T-helper 2 cell treated with Interferon-gamma antibody and Interleukin-4, amounts not matched to agents 5 μg/mL and 100 μg/mL, for 36 hours (primary cell): ENCODE data around the gene DDI2.
"Not testable (repeated sequence)": the region's sequence is repeated elsewhere in the genome, so short reads cannot be mapped to it uniquely, and the experiment has no call there.

Source experiments
- DNase-seq: peaks from one replicate; pipeline ENCODE4 v3.0.0; 2021; ENCODE audit warnings: low spot score
- H3K27ac Mint-ChIP-seq: one replicate; pipeline ENCODE4 v1.8.0; 2021; ENCODE audit warnings: mild to moderate bottlenecking, mixed read lengths
- H3K27me3 Mint-ChIP-seq: one replicate; pipeline ENCODE4 v1.8.0; 2021; ENCODE audit warnings: low read depth, mixed read lengths
- H3K36me3 Mint-ChIP-seq: one replicate; pipeline ENCODE4 v1.8.0; 2021; ENCODE audit warnings: low read depth, mixed read lengths
- H3K4me1 Mint-ChIP-seq: one replicate; pipeline ENCODE4 v1.8.0; 2021; ENCODE audit warnings: low read depth, mixed read lengths
- H3K4me3 Mint-ChIP-seq: one replicate; pipeline ENCODE4 v1.8.0; 2022; ENCODE audit warnings: mild to moderate bottlenecking, moderate library complexity, mixed read lengths
- H3K9me3 Mint-ChIP-seq: one replicate; pipeline ENCODE4 v1.8.0; 2021; ENCODE audit warnings: mixed read lengths

Gene DDI2

DNA sequence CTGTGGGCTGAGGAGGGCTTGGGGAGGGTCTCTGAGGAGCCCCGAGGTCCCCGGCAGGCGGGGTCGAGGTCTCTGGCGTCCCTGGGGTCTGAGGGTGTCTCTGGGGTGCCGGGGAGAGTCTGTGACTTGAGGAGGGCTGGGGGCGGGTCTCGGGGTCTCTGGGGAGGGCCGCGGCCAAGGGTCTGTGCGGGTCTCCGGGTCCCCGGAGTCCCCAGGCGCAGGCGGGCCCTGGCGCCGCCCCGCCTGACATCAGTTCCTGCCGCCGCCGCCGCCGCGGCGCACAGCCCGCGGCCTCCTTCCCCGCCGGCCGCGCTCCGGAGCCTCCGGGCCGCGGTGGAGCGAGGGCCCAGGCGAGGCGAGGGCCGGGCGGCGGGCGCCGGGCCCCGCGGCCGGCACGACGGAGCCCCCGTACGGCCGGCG lies 66.8 kb downstream of the DDI2 start, which contains the start of gene PLEKHM2:
Gene PLEKHM2 (plus strand): TSS at position 279 of the 420 bp plus-strand sequence. CDS start 239 bp downstream, outside the sequence.
- Mint-ChIP-seq H3K4me3 (peak within 1 kb of the TSS; percentile 90), H3K27ac (peak within 1 kb of the TSS; percentile 90), H3K9me3 (no peaks in the 10 kb centered on the region)

DNA sequence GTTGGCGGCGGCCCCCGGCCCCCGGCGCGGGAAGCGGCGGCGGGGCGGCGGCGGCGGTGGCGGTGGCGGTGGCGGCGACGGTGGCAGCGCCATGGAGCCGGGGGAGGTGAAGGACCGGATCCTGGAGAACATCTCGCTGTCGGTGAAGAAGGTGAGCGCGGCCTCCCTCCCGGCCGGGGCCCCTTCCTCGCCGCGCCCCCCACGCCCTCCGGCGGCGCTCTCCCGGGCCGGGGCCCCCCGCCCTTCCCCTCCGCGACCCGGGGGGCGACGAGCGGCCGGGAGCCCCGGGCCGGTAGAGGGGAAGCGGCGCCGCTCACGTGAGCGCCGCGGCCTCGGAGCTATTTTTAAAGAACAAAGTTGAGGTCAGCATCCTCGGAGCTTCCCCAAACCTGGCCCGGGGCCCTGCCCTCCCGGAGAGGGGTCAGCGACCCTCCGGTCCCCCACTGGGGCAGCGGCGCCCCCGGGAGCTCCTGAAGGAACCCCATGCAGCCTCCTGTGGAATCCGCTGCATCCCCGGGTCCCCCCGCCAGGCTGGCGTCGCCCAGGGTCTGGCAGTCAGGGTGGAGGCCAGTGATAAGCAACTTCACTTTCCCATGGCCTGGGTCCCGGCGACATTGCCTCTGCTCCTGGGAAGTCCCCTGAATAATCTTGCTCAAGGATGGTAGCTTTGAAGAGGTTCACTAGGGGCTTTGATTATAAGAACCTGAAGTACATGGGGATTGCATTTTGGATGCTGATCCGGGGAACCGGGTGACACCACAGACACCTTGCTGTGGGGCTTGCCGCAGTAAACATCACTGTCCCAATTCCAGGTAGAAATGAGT lies 67.4 kb downstream of the DDI2 start:
- Mint-ChIP-seq H3K27ac (peak overlapping the region; percentile 90), H3K27me3 (no peaks in the 10 kb centered on the region), H3K9me3 (no peaks in the 10 kb centered on the region), H3K36me3 (peaks cover 12% of the 10 kb centered on the region), H3K4me1 (peaks cover 27% of the 10 kb centered on the region), H3K4me3 (peak overlapping the region; percentile 90)
- peak; percentile 16 for DNase-seq

More for the DNA sequence above, 66.8 kb downstream of the DDI2 start, which contains the start of gene PLEKHM2:
- H3K27me3 Mint-ChIP-seq, result no peaks in the 10 kb centered on the region
- H3K36me3 Mint-ChIP-seq, result peaks cover 12% of the 10 kb centered on the region
- peaks cover 27% of the 10 kb centered on the region for H3K4me1 Mint-ChIP-seq
- DNase-seq, result peak; percentile 31

DNA sequence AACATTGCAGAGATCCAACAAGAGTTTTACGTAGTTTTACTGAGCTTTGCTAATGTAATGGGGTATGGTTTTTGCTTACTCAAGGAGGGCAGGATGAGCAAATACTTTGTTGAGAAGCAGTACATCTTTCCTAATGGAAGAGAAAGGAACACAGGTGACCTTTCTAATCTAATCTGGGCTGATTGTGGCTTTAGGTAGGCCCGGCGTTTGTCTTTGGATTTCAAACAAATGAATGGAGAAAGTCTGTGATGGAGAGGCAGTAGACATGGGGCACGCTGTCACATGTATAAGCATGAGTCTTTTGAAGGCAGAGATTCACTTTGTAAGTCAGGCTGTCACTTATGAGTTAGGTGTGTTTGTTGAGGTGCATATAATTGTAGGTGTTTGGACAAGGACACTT lies 68.6 kb downstream of the DDI2 start:
- Mint-ChIP-seq H3K27ac (peak overlapping the region; percentile 90), H3K9me3 (no peaks in the 10 kb centered on the region), H3K27me3 (no peaks in the 10 kb centered on the region), H3K36me3 (peaks cover 12% of the 10 kb centered on the region), H3K4me3 (peak overlapping the region; percentile 90), H3K4me1 (peaks cover 26% of the 10 kb centered on the region)
- DNase-seq, result no peak

DNA sequence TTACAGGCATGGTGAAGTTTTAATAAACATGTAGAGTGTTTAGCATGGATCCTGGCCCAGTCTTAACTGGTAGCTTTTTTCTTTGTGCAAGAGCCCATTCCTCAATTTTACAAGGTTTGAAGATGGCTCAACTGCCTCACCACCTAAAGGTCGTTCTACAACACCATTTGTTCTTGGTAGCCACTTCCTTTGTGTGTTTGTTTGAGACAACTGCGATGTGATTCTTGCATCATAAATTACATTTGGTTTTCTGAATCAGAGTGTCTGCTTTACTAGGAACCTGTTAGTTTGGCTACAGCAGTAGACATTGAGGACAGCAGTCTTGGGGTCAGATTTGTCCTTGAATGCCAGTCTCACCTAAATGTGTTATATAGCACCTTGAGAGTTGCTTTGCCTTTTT lies 70.2 kb downstream of the DDI2 start:
- no peaks in the 10 kb centered on the region for H3K9me3 Mint-ChIP-seq
- DNase-seq, result no peak
- H3K4me1 Mint-ChIP-seq, result peaks cover 22% of the 10 kb centered on the region
- no peaks in the 10 kb centered on the region for H3K27me3 Mint-ChIP-seq
- H3K4me3 Mint-ChIP-seq, result no peak overlapping the region
- H3K27ac Mint-ChIP-seq, result no peak overlapping the region
- H3K36me3 Mint-ChIP-seq, result peaks cover 12% of the 10 kb centered on the region

DNA sequence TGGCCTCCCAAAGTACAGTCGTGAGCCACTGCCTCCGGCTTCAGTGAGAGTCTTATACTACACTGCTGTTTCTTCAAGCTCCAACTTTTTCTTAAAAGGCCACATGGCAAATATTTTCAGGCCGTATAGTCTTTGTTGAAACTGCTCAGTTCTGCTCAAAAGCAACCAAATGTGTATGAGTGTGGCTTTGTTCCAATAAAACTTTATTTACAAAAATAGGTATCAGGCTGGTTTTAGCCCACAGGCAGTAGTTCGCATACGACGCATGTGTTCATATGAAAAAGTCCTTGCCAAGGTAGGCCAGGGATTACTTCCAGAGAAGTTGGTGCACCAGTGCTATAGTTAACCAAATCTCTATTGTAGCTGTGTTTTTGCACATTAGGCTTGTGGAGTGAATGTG lies 73.1 kb downstream of the DDI2 start:
- no peak for DNase-seq
- Mint-ChIP-seq H3K27ac (no peak overlapping the region), H3K27me3 (no peaks in the 10 kb centered on the region), H3K4me1 (peaks cover 27% of the 10 kb centered on the region), H3K36me3 (peaks cover 17% of the 10 kb centered on the region), H3K9me3 (no peaks in the 10 kb centered on the region), H3K4me3 (no peak overlapping the region)

DNA sequence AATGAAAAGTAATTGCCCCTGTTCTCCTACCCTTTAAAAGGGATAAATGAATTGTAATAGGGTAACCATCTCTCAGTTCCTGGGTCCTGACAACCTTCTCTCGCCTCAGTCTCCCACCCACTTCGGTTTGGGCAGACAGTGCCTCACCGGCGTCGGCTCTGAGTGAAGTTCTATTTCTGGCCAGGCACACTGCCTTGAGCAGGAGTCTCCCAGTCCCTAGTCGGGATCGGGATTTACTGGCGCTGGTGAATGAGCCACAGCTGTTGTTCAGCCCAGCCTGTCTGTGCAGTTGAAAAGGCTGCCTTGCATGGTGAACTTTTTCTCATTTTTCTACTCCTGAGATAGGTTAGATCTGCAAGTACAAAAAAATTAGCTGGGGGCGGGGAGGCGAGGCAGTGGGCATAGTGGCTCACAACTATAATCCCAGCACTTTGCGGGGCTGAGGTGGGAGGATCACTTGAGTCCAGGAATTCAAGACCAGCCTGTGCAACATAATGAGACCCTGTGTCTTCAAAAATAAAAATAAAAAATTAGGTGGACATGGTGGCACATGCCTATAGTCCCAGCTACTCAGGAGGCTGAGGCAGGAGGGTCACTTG lies 74.3 kb downstream of the DDI2 start:
- no peak overlapping the region for H3K27ac Mint-ChIP-seq
- peaks cover 13% of the 10 kb centered on the region for H3K36me3 Mint-ChIP-seq
- H3K9me3 Mint-ChIP-seq, result no peaks in the 10 kb centered on the region
- H3K4me1 Mint-ChIP-seq, result peaks cover 21% of the 10 kb centered on the region
- H3K4me3 Mint-ChIP-seq, result no peak overlapping the region
- DNase-seq, result no peak
- no peaks in the 10 kb centered on the region for H3K27me3 Mint-ChIP-seq

DNA sequence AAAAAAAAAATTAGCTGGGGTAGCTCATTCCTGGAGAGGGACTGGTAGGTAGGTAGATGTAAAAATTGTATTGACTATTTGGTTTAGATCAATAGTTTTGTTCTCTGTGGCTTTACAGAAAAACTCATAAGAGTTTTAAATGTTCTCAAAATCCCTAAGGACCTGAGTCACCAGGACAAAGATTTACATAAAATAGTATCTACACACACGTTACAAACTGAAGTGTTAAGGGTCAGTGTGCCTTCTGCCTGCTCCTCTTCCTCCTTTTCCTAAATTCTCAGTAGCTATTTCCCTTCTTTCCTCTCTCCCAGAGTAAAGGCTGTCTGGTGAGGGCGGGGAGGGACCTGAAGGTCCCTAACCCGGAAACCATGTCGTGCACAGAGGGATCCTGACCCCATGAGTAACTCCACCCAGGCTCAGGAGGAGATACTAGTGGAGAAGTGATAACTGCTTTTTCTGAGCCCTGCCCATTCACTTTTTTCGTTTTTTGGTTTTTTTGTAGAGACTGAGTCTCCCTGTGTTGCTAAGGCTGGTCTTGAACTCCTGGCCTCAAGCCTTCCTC lies 74.9 kb downstream of the DDI2 start:
- no peak overlapping the region for H3K4me3 Mint-ChIP-seq
- H3K27me3 Mint-ChIP-seq, result no peaks in the 10 kb centered on the region
- H3K9me3 Mint-ChIP-seq, result no peaks in the 10 kb centered on the region
- peaks cover 24% of the 10 kb centered on the region for H3K4me1 Mint-ChIP-seq
- peaks cover 13% of the 10 kb centered on the region for H3K36me3 Mint-ChIP-seq
- no peak for DNase-seq
- peak overlapping the region; percentile 66 for H3K27ac Mint-ChIP-seq

DNA sequence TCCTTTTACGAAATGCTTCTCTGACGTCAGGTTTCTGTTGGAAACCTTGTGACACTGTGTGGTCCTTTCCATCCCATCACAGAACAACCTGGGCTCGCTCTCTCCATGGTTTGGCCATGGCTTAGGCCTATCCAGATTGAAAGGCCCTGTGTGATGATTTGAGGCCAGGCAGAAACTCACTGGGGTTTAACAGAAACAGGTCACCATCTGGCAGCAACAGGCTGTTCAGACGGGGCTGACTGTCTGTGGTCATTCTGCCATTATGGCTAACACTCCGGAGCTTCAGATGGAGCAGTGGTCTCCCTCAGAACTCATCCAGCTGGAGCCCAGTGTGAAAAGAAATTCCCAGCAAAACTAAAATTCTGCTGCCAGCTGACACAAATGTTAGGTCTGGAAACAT lies 76.1 kb downstream of the DDI2 start:
- H3K27ac Mint-ChIP-seq, result no peak overlapping the region
- H3K4me1 Mint-ChIP-seq, result peaks cover 21% of the 10 kb centered on the region
- H3K27me3 Mint-ChIP-seq, result no peaks in the 10 kb centered on the region
- no peak for DNase-seq
- no peak overlapping the region for H3K4me3 Mint-ChIP-seq
- H3K36me3 Mint-ChIP-seq, result peaks cover 6% of the 10 kb centered on the region
- H3K9me3 Mint-ChIP-seq, result no peaks in the 10 kb centered on the region

DNA sequence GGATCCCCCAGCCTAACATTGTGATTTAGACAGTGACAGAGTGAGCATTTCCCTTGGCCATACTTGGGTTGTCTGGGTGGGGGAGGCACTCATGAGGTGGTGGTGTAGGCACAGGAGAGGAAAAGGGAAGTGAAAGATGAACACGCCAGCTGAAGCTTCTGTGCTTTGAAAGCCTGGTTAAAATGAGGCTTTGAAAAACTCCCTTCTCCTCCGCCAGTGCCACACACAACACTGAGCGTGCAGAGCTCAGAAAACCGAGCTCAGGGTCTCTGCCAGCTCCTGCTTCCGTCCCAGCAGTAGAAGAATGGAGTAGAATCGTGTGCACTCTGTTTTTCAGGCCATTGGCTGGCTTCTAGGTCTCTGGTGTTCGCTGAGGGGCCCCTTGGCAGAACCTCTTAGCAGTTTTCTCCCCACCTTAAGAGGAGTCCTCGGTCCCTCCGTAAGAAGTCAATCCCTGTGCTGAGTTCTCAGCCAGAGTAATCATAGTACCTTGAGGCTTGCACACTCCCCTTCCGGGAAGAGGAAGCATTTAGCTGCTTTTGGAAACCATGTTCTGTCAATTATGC lies 79.8 kb downstream of the DDI2 start:
- Mint-ChIP-seq H3K27ac (peak overlapping the region; percentile 91), H3K4me3 (peak overlapping the region; percentile 82), H3K4me1 (peaks cover 21% of the 10 kb centered on the region), H3K9me3 (no peaks in the 10 kb centered on the region), H3K27me3 (no peaks in the 10 kb centered on the region), H3K36me3 (peaks cover 12% of the 10 kb centered on the region)
- DNase-seq, result peak; percentile 23

DNA sequence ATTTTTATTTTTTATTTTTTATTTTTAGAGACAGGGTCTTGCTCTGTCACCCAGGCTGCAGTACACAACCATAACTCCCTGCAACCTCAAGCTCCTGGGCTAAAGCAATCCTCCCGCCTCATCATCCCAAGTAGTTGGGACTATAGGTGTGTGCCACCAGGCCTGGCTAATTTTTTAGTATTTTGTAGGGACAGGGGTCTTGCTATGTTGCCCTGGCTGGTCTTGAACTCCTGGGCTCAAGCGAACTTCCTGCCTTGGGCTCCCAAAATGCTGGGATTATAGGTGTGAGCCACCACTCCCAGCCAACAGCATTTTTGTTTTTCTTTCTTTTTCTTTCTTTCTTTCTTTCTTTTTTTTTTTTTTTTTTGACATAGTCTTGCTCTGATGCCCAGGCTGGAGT lies 80.9 kb downstream of the DDI2 start:
- Mint-ChIP-seq H3K36me3 (peaks cover 12% of the 10 kb centered on the region), H3K4me3 (peak overlapping the region; percentile 26), H3K27me3 (no peaks in the 10 kb centered on the region), H3K9me3 (no peaks in the 10 kb centered on the region), H3K27ac (no peak overlapping the region), H3K4me1 (peaks cover 21% of the 10 kb centered on the region)
- DNase-seq, result no peak

DNA sequence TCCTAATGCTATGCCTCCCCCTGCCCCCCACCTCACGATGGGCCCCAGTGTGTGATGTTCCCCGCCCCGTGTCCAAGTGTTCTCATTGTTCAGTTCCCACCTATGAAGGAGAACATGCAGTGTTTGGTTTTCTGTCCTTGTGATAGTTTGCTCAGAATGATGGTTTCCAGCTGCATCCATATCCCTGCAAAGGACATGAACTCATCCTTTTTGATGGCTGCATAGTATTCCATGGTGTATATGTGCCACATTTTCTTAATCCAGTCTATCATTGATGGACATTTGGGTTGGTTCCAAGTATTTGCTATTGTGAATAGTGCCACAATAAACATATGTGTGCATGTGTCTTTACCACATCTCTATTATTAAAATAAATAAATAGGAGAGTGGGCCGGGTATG lies 82.1 kb downstream of the DDI2 start:
- DNase-seq, H3K27ac Mint-ChIP-seq, H3K9me3 Mint-ChIP-seq, H3K27me3 Mint-ChIP-seq, H3K4me3 Mint-ChIP-seq: not testable (repeated sequence)
- H3K36me3 Mint-ChIP-seq, result peaks cover 11% of the 10 kb centered on the region
- peaks cover 21% of the 10 kb centered on the region for H3K4me1 Mint-ChIP-seq

DNA sequence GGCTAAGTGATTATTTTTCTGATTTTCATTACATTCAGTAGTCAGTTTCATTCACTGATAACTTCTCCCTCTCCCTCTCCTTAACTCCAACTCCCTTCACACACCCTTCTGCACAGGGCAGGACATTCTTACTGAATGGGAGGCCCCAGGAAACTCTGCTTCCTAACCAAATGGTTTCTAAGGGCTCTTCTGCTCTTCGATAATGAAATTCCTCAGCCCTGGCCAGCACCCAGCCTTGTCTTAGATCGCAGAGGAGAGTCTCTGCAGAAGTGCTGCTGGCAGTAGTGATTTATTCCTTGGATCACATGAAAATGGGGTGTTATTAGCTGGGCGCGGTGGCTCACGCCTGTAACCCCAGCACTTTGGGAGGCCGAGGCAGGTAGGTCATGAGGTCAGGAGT lies 83.2 kb downstream of the DDI2 start:
- Mint-ChIP-seq H3K4me3 (no peak overlapping the region), H3K9me3 (no peaks in the 10 kb centered on the region), H3K27ac (no peak overlapping the region), H3K4me1 (peaks cover 13% of the 10 kb centered on the region), H3K36me3 (peaks cover 9% of the 10 kb centered on the region), H3K27me3 (no peaks in the 10 kb centered on the region)
- no peak for DNase-seq

DNA sequence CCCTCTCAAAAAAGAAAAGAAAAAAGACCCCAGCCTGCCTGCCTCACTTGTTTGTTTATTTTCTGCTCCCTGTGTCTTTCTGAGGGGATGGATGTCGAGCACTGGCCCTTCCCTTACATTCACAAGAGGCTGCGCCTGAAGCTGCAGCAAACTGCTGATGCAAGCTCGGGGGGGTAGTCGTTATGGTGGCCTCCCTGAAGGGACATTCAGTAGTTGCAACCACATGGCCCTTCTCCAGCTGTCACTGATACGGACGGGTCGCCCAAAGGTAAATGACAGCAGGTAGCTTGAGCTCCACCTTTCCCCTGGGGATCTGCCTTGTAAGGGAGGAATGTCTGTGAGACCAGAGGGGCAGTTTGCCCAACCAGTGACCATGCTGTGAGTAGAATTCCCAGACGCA lies 84.5 kb downstream of the DDI2 start:
- Mint-ChIP-seq H3K4me3 (no peak overlapping the region), H3K27me3 (no peaks in the 10 kb centered on the region), H3K27ac (no peak overlapping the region), H3K9me3 (no peaks in the 10 kb centered on the region), H3K36me3 (peaks cover 10% of the 10 kb centered on the region), H3K4me1 (peaks cover 9% of the 10 kb centered on the region)
- DNase-seq, result no peak
